LNCaP clone FGC (cell line): ENCODE data around the gene ARHGAP19.

Experiments used
- DNase-seq: peaks from one replicate; pipeline ENCODE4 v3.0.0-alpha.2; 2011; ENCODE audit warnings: low read depth
- H3K4me3 ChIP-seq: 2 replicates; pipeline ENCODE4 v1.5.1; 2011; ENCODE audit warnings: mild to moderate bottlenecking, low read depth, low read length, control low read depth
- TF ChIP-seq, protein P1 (sequence below): IDR thresholded peaks from 2 replicates; pipeline ENCODE4 v1.5.1; 2012; ENCODE audit warnings: mild to moderate bottlenecking; ENCODE audit not compliant: control insufficient read depth, insufficient read depth; ENCODE audit errors: extremely low read depth

The ARHGAP19 gene

DNA sequence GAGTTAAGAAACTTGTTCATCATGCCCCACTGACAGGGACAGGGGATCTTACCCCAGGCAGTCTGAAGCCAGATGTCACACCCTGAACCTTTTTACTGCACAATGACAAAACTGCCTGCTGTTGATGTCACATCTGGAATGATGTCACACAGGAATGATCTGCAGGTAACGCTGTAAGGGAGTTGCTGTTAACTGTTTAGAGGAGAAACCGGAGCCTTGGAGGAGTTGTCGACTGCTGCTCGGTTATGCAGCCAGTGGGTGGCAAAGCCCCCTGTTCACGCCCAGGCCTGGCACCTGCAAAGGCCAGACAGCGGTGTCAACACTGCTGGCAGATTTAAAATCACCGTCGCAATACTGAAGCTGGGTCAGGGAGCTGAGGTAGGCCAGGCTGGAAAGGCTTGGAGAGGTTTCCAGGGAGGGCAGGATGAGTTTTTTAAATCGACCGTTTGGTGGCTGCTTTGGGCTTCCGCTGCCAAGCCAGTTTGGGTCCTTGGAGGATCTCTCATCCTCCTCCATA lies 96.7 kb downstream of the ARHGAP19 start:
- H3K4me3 ChIP-seq = no peak overlapping the region
- DNase-seq = no peak
- TF ChIP-seq, protein P1, sequence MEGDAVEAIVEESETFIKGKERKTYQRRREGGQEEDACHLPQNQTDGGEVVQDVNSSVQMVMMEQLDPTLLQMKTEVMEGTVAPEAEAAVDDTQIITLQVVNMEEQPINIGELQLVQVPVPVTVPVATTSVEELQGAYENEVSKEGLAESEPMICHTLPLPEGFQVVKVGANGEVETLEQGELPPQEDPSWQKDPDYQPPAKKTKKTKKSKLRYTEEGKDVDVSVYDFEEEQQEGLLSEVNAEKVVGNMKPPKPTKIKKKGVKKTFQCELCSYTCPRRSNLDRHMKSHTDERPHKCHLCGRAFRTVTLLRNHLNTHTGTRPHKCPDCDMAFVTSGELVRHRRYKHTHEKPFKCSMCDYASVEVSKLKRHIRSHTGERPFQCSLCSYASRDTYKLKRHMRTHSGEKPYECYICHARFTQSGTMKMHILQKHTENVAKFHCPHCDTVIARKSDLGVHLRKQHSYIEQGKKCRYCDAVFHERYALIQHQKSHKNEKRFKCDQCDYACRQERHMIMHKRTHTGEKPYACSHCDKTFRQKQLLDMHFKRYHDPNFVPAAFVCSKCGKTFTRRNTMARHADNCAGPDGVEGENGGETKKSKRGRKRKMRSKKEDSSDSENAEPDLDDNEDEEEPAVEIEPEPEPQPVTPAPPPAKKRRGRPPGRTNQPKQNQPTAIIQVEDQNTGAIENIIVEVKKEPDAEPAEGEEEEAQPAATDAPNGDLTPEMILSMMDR = no peak

- H3K4me3 ChIP-seq = no peak overlapping the region
- TF ChIP-seq, protein P1 = no peak
- no peak for DNase-seq
Measured at GRCh38 chr10:97192952-97193435, 99.4 kb downstream of the ARHGAP19 start.

GRCh38 chr10:97190450-97190849 lies 102.0 kb downstream of the ARHGAP19 start:
- TF ChIP-seq, protein P1 = no peak
- no peak for DNase-seq
- no peak overlapping the region for H3K4me3 ChIP-seq

GRCh38 chr10:97188261-97188711 lies 104.2 kb downstream of the ARHGAP19 start:
- DNase-seq = no peak
- TF ChIP-seq, protein P1 = no peak
- H3K4me3 ChIP-seq = no peak overlapping the region

GRCh38 chr10:97186911-97187310 lies 105.5 kb downstream of the ARHGAP19 start:
- TF ChIP-seq, protein P1 = no peak
- no peak for DNase-seq
- H3K4me3 ChIP-seq = no peak overlapping the region

DNA sequence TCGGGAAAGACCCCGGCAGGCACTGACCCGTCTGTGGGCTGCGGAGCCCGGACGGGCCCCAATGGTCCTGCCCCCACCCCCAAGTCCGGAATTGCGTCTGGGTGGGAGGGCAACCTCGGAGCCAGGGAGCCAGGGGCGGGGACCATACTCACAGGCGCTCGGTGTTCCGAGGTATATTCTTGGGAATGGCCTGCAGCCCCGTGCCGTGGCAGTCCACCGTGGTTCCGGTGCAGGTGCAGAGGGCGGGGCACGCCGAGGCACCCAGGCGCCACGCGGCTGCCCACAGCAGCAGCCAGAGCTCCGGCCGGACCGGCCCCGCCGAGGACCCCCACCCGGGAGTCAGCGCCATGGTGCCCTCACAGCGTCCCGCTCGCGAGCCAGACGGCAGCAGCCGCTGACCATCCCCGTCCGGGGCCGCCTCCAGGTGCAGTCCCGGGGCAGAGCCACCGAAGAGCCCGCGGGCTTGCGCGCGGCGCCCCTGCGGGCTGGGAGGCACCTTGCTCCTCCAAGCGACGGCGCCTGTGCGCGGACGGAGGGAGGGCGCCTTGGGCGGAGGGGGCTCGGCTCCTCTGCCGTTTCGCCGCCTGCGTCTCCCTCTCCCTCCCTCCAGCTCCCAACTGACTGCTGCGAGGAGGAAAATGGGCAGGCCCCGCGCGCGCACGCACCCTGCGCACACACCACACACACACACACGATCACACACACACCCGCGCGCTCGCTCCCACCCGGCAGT lies 106.9 kb downstream of the ARHGAP19 start, which contains the start of gene SLIT1:
SLIT1 (minus strand) TSS at position 634 of the 733 bp plus-strand sequence; CDS start at position 349, 285 bp downstream.
- TF ChIP-seq, protein P1 = no peak
- DNase-seq = no peak
- H3K4me3 ChIP-seq = peak within 1 kb of the TSS; percentile 37
